SK-N-SH (cell line): ENCODE results near the gene TAS2R41. TPM values are rescaled to one million over a fixed set of nuclear protein-coding genes. Genes with fewer than 3 reads are reported as not detected.

Source experiments
- CTCF ChIA-PET: fragments of 300-600, 350-600 bp; formaldehyde crosslinking; extraction: SDS; loops from one replicate; lab custom pipeline; 2021; lab: Yijun Ruan, JAX
- POLR2A ChIA-PET: fragments of 350-600 bp; sonication (Branson Sonifier 250); formaldehyde crosslinking; extraction: SDS; loops from one replicate; lab custom pipeline; 2020; ENCODE audit warnings: antibody characterized with exemption, inconsistent platforms; lab: Yijun Ruan, JAX
- DNase-seq: peaks from one replicate; pipeline ENCODE4 v3.0.0; 2012
- H2AFZ ChIP-seq: fragments of 200-600 bp; sonication (generic); 2 replicates; pipeline ENCODE4 v1.8.1; 2016; ENCODE audit warnings: antibody characterized with exemption, mild to moderate bottlenecking, low read depth
- H3F3A ChIP-seq: fragments of 200-600 bp; sonication (generic); replicated peaks from 2 replicates; pipeline ENCODE3; 2016; ENCODE audit warnings: antibody characterized with exemption, mild to moderate bottlenecking; ENCODE audit not compliant: insufficient read depth
- H3K27ac ChIP-seq, 2 experiments: fragments of 200-500 bp in 1 of 2; fragments of 200-600 bp in 1 of 2; sonication (Bioruptor generic) in 1 of 2; sonication (generic), shearing (Covaris generic) in 1 of 2; 2 replicates each; pipeline versions ENCODE4 v1.5.1 to v1.6.1; 2014 to 2016; ENCODE audit warnings: low read depth in 2 of 2, inconsistent platforms in 1 of 2, low read length in 1 of 2, mild to moderate bottlenecking in 1 of 2, mixed read lengths in 1 of 2
- H3K27me3 ChIP-seq: fragments of 200-600 bp; sonication (generic), shearing (Covaris generic); 2 replicates; pipeline ENCODE4 v1.6.1; 2016; ENCODE audit warnings: mixed run types; ENCODE audit not compliant: insufficient read depth
- H3K36me3 ChIP-seq, 2 experiments: fragments of 200-500 bp in 1 of 2; fragments of 200-600 bp in 1 of 2; sonication (Bioruptor generic) in 1 of 2; sonication (generic) in 1 of 2; replicated peaks in 1 of 2; 2 replicates each; pipeline versions ENCODE3 to v1.5.1; 2014 to 2016; ENCODE audit warnings: low read length in 1 of 2, mild to moderate bottlenecking in 1 of 2; ENCODE audit not compliant: insufficient read depth in 2 of 2, control insufficient read depth in 1 of 2
- H3K4me1 ChIP-seq, 2 experiments: fragments of 200-500 bp in 1 of 2; fragments of 200-600 bp in 1 of 2; sonication (Bioruptor generic) in 1 of 2; sonication (generic), shearing (Covaris generic) in 1 of 2; 2 replicates each; pipeline versions ENCODE4 v1.5.1 to v1.6.1; 2014 to 2016; ENCODE audit warnings: low read depth in 1 of 2, low read length in 1 of 2, mixed run types in 1 of 2; ENCODE audit not compliant: insufficient read depth in 2 of 2, control insufficient read depth in 1 of 2
- H3K4me2 ChIP-seq: fragments of 200-600 bp; sonication (generic), shearing (Covaris generic); 2 replicates; pipeline ENCODE4 v1.6.1; 2017; ENCODE audit warnings: mixed run types
- H3K4me3 ChIP-seq, 2 experiments: fragments of 200-500 bp in 1 of 2; fragments of 200-600 bp in 1 of 2; sonication (Bioruptor generic) in 1 of 2; sonication (generic), shearing (Covaris generic) in 1 of 2; 2 replicates each; pipeline versions ENCODE4 v1.5.1 to v1.8.1; 2014 to 2016; ENCODE audit warnings: low read depth in 2 of 2, inconsistent platforms in 1 of 2, low read length in 1 of 2, mild to moderate bottlenecking in 1 of 2, mixed read lengths in 1 of 2, moderate library complexity in 1 of 2
- H3K79me2 ChIP-seq: fragments of 200-600 bp; sonication (generic); 2 replicates; pipeline ENCODE4 v1.8.1; 2017; ENCODE audit warnings: mild to moderate bottlenecking; ENCODE audit not compliant: insufficient read depth
- H3K9ac ChIP-seq: fragments of 200-600 bp; sonication (generic); 2 replicates; pipeline ENCODE4 v1.6.1; 2017; ENCODE audit warnings: mixed run types
- H3K9me2 ChIP-seq: fragments of 200-600 bp; sonication (generic); 2 replicates; pipeline ENCODE4 v1.6.1; 2017; ENCODE audit warnings: mixed run types
- H3K9me3 ChIP-seq: fragments of 200-600 bp; sonication (generic); 2 replicates; pipeline ENCODE4 v1.6.1; 2017; ENCODE audit warnings: mixed run types, mild to moderate bottlenecking, moderate library complexity
- H4K20me1 ChIP-seq: fragments of 200-600 bp; sonication (generic); 2 replicates; pipeline ENCODE4 v1.6.1; 2017; ENCODE audit warnings: mild to moderate bottlenecking, mixed run types; ENCODE audit not compliant: insufficient read depth
- CHD2 ChIP-seq: fragments of 150-350 bp; IDR thresholded peaks from 2 replicates; pipeline ENCODE4 v1.6.1; 2018; ENCODE audit warnings: low read length; ENCODE audit not compliant: partially characterized antibody
- ELF1 ChIP-seq: IDR thresholded peaks from 2 replicates; pipeline ENCODE4 v1.4.0; 2012
- EP300 ChIP-seq, 2 experiments: IDR thresholded peaks; 2 replicates each; pipeline versions ENCODE4 v1.4.0 to v1.6.1; 2012; ENCODE audit warnings: borderline replicate concordance in 1 of 2, low read depth in 1 of 2, low read length in 1 of 2
- IRF3 ChIP-seq: fragments of 150-350 bp; IDR thresholded peaks from 2 replicates; pipeline ENCODE4 v1.6.1; 2016; ENCODE audit warnings: mild to moderate bottlenecking, low read depth, low read length
- MEF2A ChIP-seq: IDR thresholded peaks from 2 replicates; pipeline ENCODE4 v1.4.0; 2012; ENCODE audit warnings: low read depth, borderline replicate concordance
- RFX5 ChIP-seq: IDR thresholded peaks from 2 replicates; pipeline ENCODE4 v1.6.1; 2012; ENCODE audit warnings: mild to moderate bottlenecking, improper control_type of control experiment, low read length
- SIN3A ChIP-seq: IDR thresholded peaks from 2 replicates; pipeline ENCODE4 v1.6.1; 2012; ENCODE audit warnings: low read depth, mild to moderate bottlenecking, low read length, moderate library complexity, borderline replicate concordance
- TAF1 ChIP-seq: IDR thresholded peaks from 2 replicates; pipeline ENCODE4 v1.6.1; 2012; ENCODE audit warnings: low read depth, mild to moderate bottlenecking, low read length, moderate library complexity, borderline replicate concordance
- USF2 ChIP-seq: fragments of 150-350 bp; IDR thresholded peaks from 2 replicates; pipeline ENCODE4 v1.6.1; 2017; ENCODE audit warnings: antibody characterized with exemption, low read length, low read depth, borderline replicate concordance
- YY1 ChIP-seq: IDR thresholded peaks from 2 replicates; pipeline ENCODE4 v1.4.0; 2012; ENCODE audit warnings: low read depth, mild to moderate bottlenecking
- ZBTB33 ChIP-seq: IDR thresholded peaks from 2 replicates; pipeline ENCODE4 v1.4.0; 2012; ENCODE audit warnings: low read depth, borderline replicate concordance
- WGBS: methylation state at CpG from one replicate; pipeline ENCODE4 v1.1.6; 2017; ENCODE audit warnings: low lambda C conversion rate; 5-methylcytosine and 5-hydroxymethylcytosine counted together
- polyA plus RNA-seq, 3 experiments: library from polyadenylated mRNA; depleted of rRNA; stranded (reverse); fragments of >200 nt; gene quantifications; 2 replicates each; pipeline ENCODE4 v1.2.3, GENCODE V29; 2012

TAS2R41 gene
- not detected in 2 replicates for polyA plus RNA-seq (2012; rRNA removed)
- polyA plus RNA-seq (2012; cell fraction: cytosol; rRNA removed), result not detected in 2 replicates
- polyA plus RNA-seq (2012; cell fraction: nucleus; rRNA removed), result not detected in 2 replicates

GRCh38 chr7:143477501-143478150 is at the start of gene TAS2R41:
Gene TAS2R41 (plus strand): TSS chr7:143477873. CDS start chr7:143477873, 0 bp downstream.
- Histone ChIP-seq H3K27me3 (no peaks in the 10 kb centered on the region), H3K27ac (peak within 1 kb of the TSS in 1 of 2 experiments; percentile 72; a peak in 1 of 4 replicates), H3K9me3 (peaks cover 18% of the 10 kb centered on the region; the same call in 1 of the 2 replicates), H3K79me2 (no peaks in the 10 kb centered on the region)
- no peak for DNase-seq
- CTCF ChIA-PET, result interaction anchor here (0.7 kb wide), 1 partner anchor 237 kb away, joined by 3 read pairs; no protein-coding TSS in a partner anchor
- TF ChIP-seq ELF1 (no peak), MEF2A (no peak), TAF1 (no peak), ZBTB33 (no peak), YY1 (no peak), CHD2 (no peak), SIN3A (no peak), USF2 (no peak), IRF3 (no peak), RFX5 (no peak), EP300 (IDR thresholded peaks at IDR 0.05; ENCODE audit: borderline replicate concordance in 1 of 2, low read depth in 1 of 2, low read length in 1 of 2) (no peak)
- TF ChIP-seq, all 33 proteins: peak for 0
- Histone ChIP-seq H3K4me3 (no peak within 1 kb of the TSS), H3F3A (no peaks in the 10 kb centered on the region), H2AFZ (no peak within 1 kb of the TSS), H3K4me2 (no peak within 1 kb of the TSS), H3K36me3 (peaks cover 0 to 4% of the 10 kb centered on the region in 2 experiments), H4K20me1 (no peaks in the 10 kb centered on the region), H3K9me2 (no peaks in the 10 kb centered on the region), H3K9ac (no peak within 1 kb of the TSS), H3K4me1 (no peaks in the 10 kb centered on the region; a peak in 2 of 4 replicates)
- POLR2A ChIA-PET, result no interaction called here
- WGBS, result 67% methylated on average over 10 of the region's 10 CpGs
